HepG2 (cell line): ENCODE measurements around the gene FRMD3. TPM values are rescaled to one million over a fixed set of nuclear protein-coding genes. Genes with fewer than 3 reads are reported as not detected.

Experiments
- ATAC-seq: fragments of 200-7000 bp; cut with Tn5 transposase; 3 replicates; pipeline ENCODE4 v1.9.1; 2020; ENCODE audit warnings: mild to moderate bottlenecking, moderate library complexity
- BruUV-seq: library from RNA; stranded (reverse); fragments of 400-500 nt; replicated peaks from 2 replicates; lab custom pipeline; 2021; lab: Mats Ljungman, UMichigan
- CTCF ChIA-PET: fragments of 300-600 bp; formaldehyde crosslinking; extraction: SDS; loops from one replicate; lab custom pipeline; 2021; ENCODE audit warnings: low total read pairs, inconsistent platforms, low intra/inter-chr PET ratio; lab: Yijun Ruan, JAX
- POLR2A ChIA-PET: fragments of 350-600 bp; sonication (Branson Sonifier 250); formaldehyde crosslinking; loops from one replicate; lab custom pipeline; 2020; ENCODE audit warnings: antibody characterized with exemption, inconsistent platforms; lab: Yijun Ruan, JAX
- DNase-seq: peaks from one replicate; pipeline ENCODE4 v3.0.0-alpha.2; 2015; ENCODE audit warnings: low spot score
- FAIRE-seq: peaks from 3 replicates; lab custom pipeline; 2011; peaks lifted over from hg19 to GRCh38; lab: Jason Lieb, UNC
- H2AFZ ChIP-seq: one replicate; pipeline ENCODE4 v1.6.1; 2011; ENCODE audit warnings: low read length, inconsistent platforms
- H3K27ac ChIP-seq: fragments of 300-600 bp; 3 replicates; pipeline ENCODE4 v1.8.0; 2011; ENCODE audit warnings: mixed run types, mild to moderate bottlenecking, mixed read lengths, low read length, inconsistent platforms; ENCODE audit not compliant: insufficient read depth; ENCODE audit errors: extremely low read length
- H3K27me3 ChIP-seq, 2 experiments: fragments of 200-600 bp in 1 of 2; 2 replicates in 1 of 2; 3 replicates in 1 of 2; pipeline versions ENCODE4 v1.6.0 to v1.8.0; 2011; ENCODE audit warnings: low read length in 2 of 2, mild to moderate bottlenecking in 2 of 2, moderate library complexity in 2 of 2, inconsistent platforms in 1 of 2; ENCODE audit not compliant: insufficient read depth in 2 of 2, control insufficient read depth in 1 of 2
- H3K36me3 ChIP-seq, 2 experiments: fragments of 200-600 bp in 1 of 2; replicated peaks in 1 of 2; 2 replicates in 1 of 2; 3 replicates in 1 of 2; pipeline versions ENCODE4 v1.5.1 to v1.8.0; 2011; ENCODE audit warnings: low read length in 2 of 2, inconsistent platforms in 1 of 2; ENCODE audit not compliant: insufficient read depth in 2 of 2, control insufficient read depth in 1 of 2
- H3K4me1 ChIP-seq: 2 replicates; pipeline ENCODE4 v1.5.1; 2012; ENCODE audit warnings: low read length, inconsistent platforms; ENCODE audit not compliant: insufficient read depth
- H3K4me2 ChIP-seq: 2 replicates; pipeline ENCODE4 v1.6.0; 2011; ENCODE audit warnings: low read depth, low read length, inconsistent platforms
- H3K4me3 ChIP-seq, 3 experiments: fragments of 200-600 bp in 1 of 3; sonication (generic), shearing (Covaris generic) in 1 of 3; replicated peaks in 1 of 3; 2 replicates each; pipeline ENCODE4 v1.5.1; 2011 to 2016; ENCODE audit warnings: low read length in 3 of 3, inconsistent platforms in 2 of 3, low read depth in 2 of 3, mild to moderate bottlenecking in 2 of 3, control low read depth in 1 of 3, mixed read lengths in 1 of 3; ENCODE audit not compliant: insufficient read depth in 1 of 3
- H3K79me2 ChIP-seq: one replicate; pipeline ENCODE4 v1.6.1; 2011; ENCODE audit warnings: low read length, inconsistent platforms; ENCODE audit not compliant: insufficient read depth
- H3K9ac ChIP-seq: 2 replicates; pipeline ENCODE4 v1.6.0; 2011; ENCODE audit warnings: mild to moderate bottlenecking, low read depth, low read length, inconsistent platforms; ENCODE audit not compliant: insufficient read depth
- H3K9me3 ChIP-seq: 2 replicates; pipeline ENCODE4 v1.5.1; 2012; ENCODE audit warnings: mild to moderate bottlenecking, low read length
- H4K20me1 ChIP-seq: 2 replicates; pipeline ENCODE4 v1.6.0; 2011; ENCODE audit warnings: inconsistent platforms, mild to moderate bottlenecking, low read length, moderate library complexity; ENCODE audit not compliant: insufficient read depth
- CEBPB ChIP-seq: IDR thresholded peaks from 2 replicates; pipeline ENCODE4 v1.6.1; 2011; ENCODE audit warnings: low read depth, low read length, improper control_type of control experiment, borderline replicate concordance
- DMAP1 ChIP-seq: IDR thresholded peaks from 2 replicates; pipeline ENCODE4 v1.6.1; 2016
- EZH2 ChIP-seq: conservative IDR thresholded peaks from 2 replicates; pipeline ENCODE4 v1.6.1; 2012; ENCODE audit warnings: mild to moderate bottlenecking, low read depth, low read length, moderate library complexity
- FOSL2 ChIP-seq: sonication (generic); formaldehyde crosslinking; IDR thresholded peaks from 2 replicates; pipeline ENCODE4 v1.4.0; 2020; ENCODE audit warnings: missing genetic modification reagents
- GLI4 ChIP-seq: sonication (generic); formaldehyde crosslinking; IDR thresholded peaks from 2 replicates; pipeline ENCODE4 v1.5.1; 2020; ENCODE audit warnings: missing genetic modification reagents, mild to moderate bottlenecking, moderate library complexity, borderline replicate concordance
- MYNN ChIP-seq: sonication (generic); formaldehyde crosslinking; IDR thresholded peaks from 2 replicates; pipeline ENCODE4 v1.4.0; 2020; ENCODE audit warnings: mild to moderate bottlenecking, low read depth, missing genetic modification reagents
- ZNF7 ChIP-seq: IDR thresholded peaks from 2 replicates; pipeline ENCODE4 v1.6.1; 2016; ENCODE audit warnings: missing biosample characterization, missing genetic modification reagents
- WGBS: methylation state at CpG from one replicate; pipeline ENCODE4 v1.1.6; 2017; ENCODE audit warnings: low lambda C conversion rate; 5-methylcytosine and 5-hydroxymethylcytosine counted together
- in situ Hi-C: cut with HindIII; loops from 2 replicates; pipeline ENCODE4 v1.10.0; 2017; ENCODE audit warnings: low pct_unique_long_range_greater_than_20kb; ENCODE audit not compliant: extremely low pct_ligation_motif_present
- intact Hi-C: fragments of 100-400 bp; cut with micrococcal nuclease; formaldehyde crosslinking; loops from one replicate; pipeline ENCODE4 v1.10.0; 2022; ENCODE audit not compliant: unreplicated experiment
- polyA plus RNA-seq, 8 experiments: library from polyadenylated mRNA; depleted of rRNA in 3 of 8; stranded (reverse) in 7 of 8; unstranded in 1 of 8; fragments of >200 nt; fragmentation: Illumina TruSeq in 4 of 8; extraction: Trizol in 4 of 8; gene quantifications; 2 replicates each; pipeline versions ENCODE4 v1.2.1 to v1.2.3, GENCODE V29; 2011 to 2016; ENCODE audit warnings: low read depth in 4 of 8, missing spikeins in 1 of 8, mixed read lengths in 1 of 8; ENCODE audit not compliant: insufficient read depth in 1 of 8
- total RNA-seq, 5 experiments: library from RNA; depleted of rRNA; stranded (reverse); fragments of >200 nt; fragmentation: Illumina TruSeq; extraction: Trizol; gene quantifications; 2 replicates each; pipeline ENCODE4 v1.2.3, GENCODE V29; 2016; ENCODE audit warnings: low read depth in 1 of 5
- TF ChIP-seq, protein P1 (sequence below): sonication (generic); formaldehyde crosslinking; IDR thresholded peaks from 2 replicates; pipeline ENCODE4 v1.9.0; 2021; ENCODE audit warnings: missing genetic modification reagents, borderline replicate concordance
- TF ChIP-seq, protein P2 (sequence below): sonication (generic); formaldehyde crosslinking; IDR thresholded peaks from 2 replicates; pipeline ENCODE4 v1.8.0; 2022; ENCODE audit warnings: mild to moderate bottlenecking, missing genetic modification reagents, borderline replicate concordance
- TF ChIP-seq, protein P3 (sequence below): sonication (generic); formaldehyde crosslinking; IDR thresholded peaks from 2 replicates; pipeline ENCODE4 v1.8.1; 2023; ENCODE audit warnings: mild to moderate bottlenecking, missing genetic modification reagents, borderline replicate concordance
- TF ChIP-seq, protein P4 (sequence below): sonication (generic); formaldehyde crosslinking; IDR thresholded peaks from 2 replicates; pipeline ENCODE4 v1.4.0; 2020; ENCODE audit warnings: missing genetic modification reagents
- TF ChIP-seq, protein P5 (sequence below): sonication (generic); formaldehyde crosslinking; IDR thresholded peaks from 2 replicates; pipeline ENCODE4 v1.8.1; 2023; ENCODE audit warnings: mild to moderate bottlenecking, inconsistent platforms, moderate library complexity, missing genetic modification reagents, borderline replicate concordance
- TF ChIP-seq, protein P6 (sequence below): IDR thresholded peaks from 2 replicates; pipeline ENCODE4 v1.6.1; 2016

The FRMD3 gene
- total and polyA plus RNA-seq, 2 of the 13 experiments (the other 11 are each of a cell fraction or from before 2014, with no cell fraction given) = 3.2 to 7.7 TPM

DNA sequence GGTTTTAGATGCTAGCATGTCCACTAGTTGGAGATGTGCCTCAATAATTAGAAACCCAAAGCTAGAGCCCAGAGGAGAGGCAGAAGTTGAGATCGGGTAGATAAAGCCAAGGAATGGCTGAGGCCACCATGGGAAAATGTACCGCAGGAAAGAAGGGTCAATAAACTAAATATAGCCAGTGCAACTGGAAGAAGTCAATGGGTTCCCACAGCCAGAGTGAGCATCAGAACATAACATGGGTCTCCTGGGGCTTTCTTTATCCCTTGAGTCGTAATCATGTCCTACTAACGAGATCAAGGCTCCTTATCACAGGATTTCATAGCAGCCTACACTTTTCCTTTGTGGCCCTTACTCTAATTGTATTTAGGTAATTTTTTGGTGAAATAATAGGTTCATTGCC is 61.7 kb downstream of the FRMD3 start (continued):
- TF ChIP-seq, protein P1, sequence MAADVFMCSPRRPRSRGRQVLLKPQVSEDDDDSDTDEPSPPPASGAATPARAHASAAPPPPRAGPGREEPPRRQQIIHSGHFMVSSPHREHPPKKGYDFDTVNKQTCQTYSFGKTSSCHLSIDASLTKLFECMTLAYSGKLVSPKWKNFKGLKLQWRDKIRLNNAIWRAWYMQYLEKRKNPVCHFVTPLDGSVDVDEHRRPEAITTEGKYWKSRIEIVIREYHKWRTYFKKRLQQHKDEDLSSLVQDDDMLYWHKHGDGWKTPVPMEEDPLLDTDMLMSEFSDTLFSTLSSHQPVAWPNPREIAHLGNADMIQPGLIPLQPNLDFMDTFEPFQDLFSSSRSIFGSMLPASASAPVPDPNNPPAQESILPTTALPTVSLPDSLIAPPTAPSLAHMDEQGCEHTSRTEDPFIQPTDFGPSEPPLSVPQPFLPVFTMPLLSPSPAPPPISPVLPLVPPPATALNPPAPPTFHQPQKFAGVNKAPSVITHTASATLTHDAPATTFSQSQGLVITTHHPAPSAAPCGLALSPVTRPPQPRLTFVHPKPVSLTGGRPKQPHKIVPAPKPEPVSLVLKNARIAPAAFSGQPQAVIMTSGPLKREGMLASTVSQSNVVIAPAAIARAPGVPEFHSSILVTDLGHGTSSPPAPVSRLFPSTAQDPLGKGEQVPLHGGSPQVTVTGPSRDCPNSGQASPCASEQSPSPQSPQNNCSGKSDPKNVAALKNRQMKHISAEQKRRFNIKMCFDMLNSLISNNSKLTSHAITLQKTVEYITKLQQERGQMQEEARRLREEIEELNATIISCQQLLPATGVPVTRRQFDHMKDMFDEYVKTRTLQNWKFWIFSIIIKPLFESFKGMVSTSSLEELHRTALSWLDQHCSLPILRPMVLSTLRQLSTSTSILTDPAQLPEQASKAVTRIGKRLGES (CRISPR knock-in tag) = no peak
- TF ChIP-seq GLI4 (CRISPR knock-in tag) = no peak
- no peak for TF ChIP-seq EZH2
- TF ChIP-seq DMAP1 (CRISPR knock-in tag) = no peak

DNA sequence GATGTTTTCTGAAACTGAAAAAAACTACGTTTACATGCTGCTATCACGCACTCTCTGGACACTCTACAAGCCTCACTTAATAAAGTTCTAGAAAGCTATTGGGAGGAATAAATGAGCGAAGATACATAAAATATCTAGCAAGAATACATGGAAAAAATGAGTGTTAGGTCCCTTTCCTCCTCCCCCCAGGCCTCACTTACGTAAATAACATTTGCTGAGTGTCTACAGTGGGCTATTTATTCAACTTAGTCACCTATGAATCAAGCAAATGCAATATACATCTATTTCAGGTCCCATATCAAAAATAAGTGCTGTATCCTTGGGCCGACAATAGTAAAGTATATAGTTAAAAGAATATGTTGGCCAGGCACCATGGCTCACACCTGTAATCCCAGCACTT is 62.5 kb downstream of the FRMD3 start:
- ATAC-seq (no peak), DNase-seq (no peak), FAIRE-seq (no peak)
- H3K27ac ChIP-seq = no peak overlapping the region
- no peaks in the 10 kb centered on the region for H4K20me1 ChIP-seq
- H3K4me3 ChIP-seq = no peak overlapping the region
- WGBS = 98% methylated on average over 5 of the region's 5 CpGs
- H3K79me2 ChIP-seq = peaks cover 12% of the 10 kb centered on the region
- in situ Hi-C loops = no loop called here
- no peaks in the 10 kb centered on the region for H3K36me3 ChIP-seq
- POLR2A ChIA-PET = no interaction called here
- no peak overlapping the region for H3K9ac ChIP-seq
- no TSS peak for BruUV-seq
- H3K4me1 ChIP-seq = peaks cover 49% of the 10 kb centered on the region
- H3K9me3 ChIP-seq = peaks cover 4% of the 10 kb centered on the region; the same call in 1 of the 2 replicates
- intact Hi-C loops = no loop called here
- CTCF ChIA-PET = no interaction called here
- H3K27me3 ChIP-seq = no peaks in the 10 kb centered on the region
- H3K4me2 ChIP-seq = no peak overlapping the region
- no peak overlapping the region for H2AFZ ChIP-seq
- TF ChIP-seq, protein P2, sequence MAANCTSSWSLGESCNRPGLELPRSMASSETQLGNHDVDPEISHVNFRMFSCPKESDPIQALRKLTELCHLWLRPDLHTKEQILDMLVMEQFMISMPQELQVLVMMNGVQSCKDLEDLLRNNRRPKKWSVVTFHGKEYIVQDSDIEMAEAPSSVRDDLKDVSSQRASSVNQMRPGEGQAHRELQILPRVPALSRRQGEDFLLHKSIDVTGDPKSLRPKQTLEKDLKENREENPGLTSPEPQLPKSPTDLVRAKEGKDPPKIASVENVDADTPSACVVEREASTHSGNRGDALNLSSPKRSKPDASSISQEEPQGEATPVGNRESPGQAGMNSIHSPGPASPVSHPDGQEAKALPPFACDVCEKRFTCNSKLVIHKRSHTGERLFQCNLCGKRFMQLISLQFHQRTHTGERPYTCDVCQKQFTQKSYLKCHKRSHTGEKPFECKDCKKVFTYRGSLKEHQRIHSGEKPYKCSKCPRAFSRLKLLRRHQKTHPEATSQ (CRISPR knock-in tag) = no peak
- TF ChIP-seq FOSL2 (CRISPR knock-in tag) (no peak), ZNF7 (no peak), CEBPB (no peak), MYNN (CRISPR knock-in tag) (no peak)
- TF ChIP-seq, protein P3, sequence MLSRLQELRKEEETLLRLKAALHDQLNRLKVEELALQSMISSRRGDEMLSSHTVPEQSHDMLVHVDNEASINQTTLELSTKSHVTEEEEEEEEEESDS (CRISPR knock-in tag) = no peak
- TF ChIP-seq, protein P4, sequence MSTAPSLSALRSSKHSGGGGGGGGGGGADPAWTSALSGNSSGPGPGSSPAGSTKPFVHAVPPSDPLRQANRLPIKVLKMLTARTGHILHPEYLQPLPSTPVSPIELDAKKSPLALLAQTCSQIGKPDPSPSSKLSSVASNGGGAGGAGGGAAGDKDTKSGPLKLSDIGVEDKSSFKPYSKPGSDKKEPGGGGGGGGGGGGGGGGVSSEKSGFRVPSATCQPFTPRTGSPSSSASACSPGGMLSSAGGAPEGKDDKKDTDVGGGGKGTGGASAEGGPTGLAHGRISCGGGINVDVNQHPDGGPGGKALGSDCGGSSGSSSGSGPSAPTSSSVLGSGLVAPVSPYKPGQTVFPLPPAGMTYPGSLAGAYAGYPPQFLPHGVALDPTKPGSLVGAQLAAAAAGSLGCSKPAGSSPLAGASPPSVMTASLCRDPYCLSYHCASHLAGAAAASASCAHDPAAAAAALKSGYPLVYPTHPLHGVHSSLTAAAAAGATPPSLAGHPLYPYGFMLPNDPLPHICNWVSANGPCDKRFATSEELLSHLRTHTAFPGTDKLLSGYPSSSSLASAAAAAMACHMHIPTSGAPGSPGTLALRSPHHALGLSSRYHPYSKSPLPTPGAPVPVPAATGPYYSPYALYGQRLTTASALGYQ = no peak
- TF ChIP-seq, protein P5, sequence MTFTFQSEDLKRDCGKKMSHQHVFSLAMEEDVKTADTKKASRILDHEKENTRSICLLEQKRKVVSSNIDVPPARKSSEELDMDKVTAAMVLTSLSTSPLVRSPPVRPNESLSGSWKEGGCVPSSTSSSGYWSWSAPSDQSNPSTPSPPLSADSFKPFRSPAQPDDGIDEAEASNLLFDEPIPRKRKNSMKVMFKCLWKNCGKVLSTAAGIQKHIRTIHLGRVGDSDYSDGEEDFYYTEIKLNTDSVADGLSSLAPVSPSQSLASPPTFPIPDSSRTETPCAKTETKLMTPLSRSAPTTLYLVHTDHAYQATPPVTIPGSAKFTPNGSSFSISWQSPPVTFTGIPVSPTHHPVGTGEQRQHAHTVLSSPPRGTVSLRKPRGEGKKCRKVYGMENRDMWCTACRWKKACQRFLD (CRISPR knock-in tag) = no peak
- TF ChIP-seq, protein P6, sequence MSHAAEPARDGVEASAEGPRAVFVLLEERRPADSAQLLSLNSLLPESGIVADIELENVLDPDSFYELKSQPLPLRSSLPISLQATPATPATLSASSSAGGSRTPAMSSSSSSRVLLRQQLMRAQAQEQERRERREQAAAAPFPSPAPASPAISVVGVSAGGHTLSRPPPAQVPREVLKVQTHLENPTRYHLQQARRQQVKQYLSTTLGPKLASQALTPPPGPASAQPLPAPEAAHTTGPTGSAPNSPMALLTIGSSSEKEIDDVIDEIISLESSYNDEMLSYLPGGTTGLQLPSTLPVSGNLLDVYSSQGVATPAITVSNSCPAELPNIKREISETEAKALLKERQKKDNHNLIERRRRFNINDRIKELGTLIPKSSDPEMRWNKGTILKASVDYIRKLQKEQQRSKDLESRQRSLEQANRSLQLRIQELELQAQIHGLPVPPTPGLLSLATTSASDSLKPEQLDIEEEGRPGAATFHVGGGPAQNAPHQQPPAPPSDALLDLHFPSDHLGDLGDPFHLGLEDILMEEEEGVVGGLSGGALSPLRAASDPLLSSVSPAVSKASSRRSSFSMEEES (CRISPR knock-in tag) = no peak
